ENCODE data around the gene SSH3.
A peak's percentile ranks its signal among the peaks of the same experiment; 100 is the strongest.

Gene SSH3

GRCh38 chr11:67351275-67352005, 48.1 kb downstream of the SSH3 start:
- Histone ChIP-seq H3K4me1 (ENCODE audit: insufficient read depth, low read length) (peaks cover 23% of the 10 kb centered on the region), H3K36me3 (ENCODE audit: insufficient read depth, low read length) (no peaks in the 10 kb centered on the region), H3K27me3 (ENCODE audit: insufficient read depth, low read length) (no peaks in the 10 kb centered on the region), H3K9me3 (ENCODE audit: low read length) (no peaks in the 10 kb centered on the region), H3K4me3 (ENCODE audit: low read length) (no peak overlapping the region), H2AFZ (ENCODE audit: low read depth, low read length) (no peak overlapping the region)

- no peaks in the 10 kb centered on the region for H3K36me3 ChIP-seq (ENCODE audit: insufficient read depth, low read length)
- peaks cover 29% of the 10 kb centered on the region for H3K4me1 ChIP-seq (ENCODE audit: insufficient read depth, low read length)
- peak overlapping the region; percentile 72 for H2AFZ ChIP-seq (ENCODE audit: low read depth, low read length)
- H3K9me3 ChIP-seq (ENCODE audit: low read length) = no peaks in the 10 kb centered on the region
- H3K4me3 ChIP-seq (ENCODE audit: low read length) = peak overlapping the region; percentile 61
- no peaks in the 10 kb centered on the region for H3K27me3 ChIP-seq (ENCODE audit: insufficient read depth, low read length)
These were observed 49.4 kb downstream of the SSH3 start for GRCh38 chr11:67352546-67353316.

GRCh38 chr11:67353317-67354074, 50.2 kb downstream of the SSH3 start, which contains the start of gene POLD4:
Gene POLD4 (minus strand): TSS chr11:67353546. CDS start chr11:67353399, 147 bp downstream.
- Histone ChIP-seq H3K4me1 (ENCODE audit: insufficient read depth, low read length) (peaks cover 29% of the 10 kb centered on the region), H3K9me3 (ENCODE audit: low read length) (no peaks in the 10 kb centered on the region), H3K27me3 (ENCODE audit: insufficient read depth, low read length) (no peaks in the 10 kb centered on the region), H2AFZ (ENCODE audit: low read depth, low read length) (peak within 1 kb of the TSS; percentile 72), H3K36me3 (ENCODE audit: insufficient read depth, low read length) (no peaks in the 10 kb centered on the region), H3K4me3 (ENCODE audit: low read length) (peak within 1 kb of the TSS; percentile 61)

GRCh38 chr11:67354075-67355022, 51.0 kb downstream of the SSH3 start:
- H2AFZ ChIP-seq (ENCODE audit: low read depth, low read length) = peak overlapping the region; percentile 72
- H3K27me3 ChIP-seq (ENCODE audit: insufficient read depth, low read length) = no peaks in the 10 kb centered on the region
- no peaks in the 10 kb centered on the region for H3K36me3 ChIP-seq (ENCODE audit: insufficient read depth, low read length)
- no peaks in the 10 kb centered on the region for H3K9me3 ChIP-seq (ENCODE audit: low read length)
- H3K4me3 ChIP-seq (ENCODE audit: low read length) = peak overlapping the region; percentile 61
- peaks cover 29% of the 10 kb centered on the region for H3K4me1 ChIP-seq (ENCODE audit: insufficient read depth, low read length)

- peaks cover 29% of the 10 kb centered on the region for H3K4me1 ChIP-seq (ENCODE audit: insufficient read depth, low read length)
- H3K27me3 ChIP-seq (ENCODE audit: insufficient read depth, low read length) = no peaks in the 10 kb centered on the region
- no peak overlapping the region for H3K4me3 ChIP-seq (ENCODE audit: low read length)
- H3K36me3 ChIP-seq (ENCODE audit: insufficient read depth, low read length) = no peaks in the 10 kb centered on the region
- no peaks in the 10 kb centered on the region for H3K9me3 ChIP-seq (ENCODE audit: low read length)
- H2AFZ ChIP-seq (ENCODE audit: low read depth, low read length) = no peak overlapping the region
These were observed 51.9 kb downstream of the SSH3 start for GRCh38 chr11:67355023-67355793.

- Histone ChIP-seq H3K36me3 (ENCODE audit: insufficient read depth, low read length) (no peaks in the 10 kb centered on the region), H3K4me1 (ENCODE audit: insufficient read depth, low read length) (peaks cover 29% of the 10 kb centered on the region), H3K9me3 (ENCODE audit: low read length) (no peaks in the 10 kb centered on the region), H2AFZ (ENCODE audit: low read depth, low read length) (no peak overlapping the region), H3K4me3 (ENCODE audit: low read length) (no peak overlapping the region), H3K27me3 (ENCODE audit: insufficient read depth, low read length) (no peaks in the 10 kb centered on the region)
These were observed 52.6 kb downstream of the SSH3 start for GRCh38 chr11:67355794-67356386.

- H3K4me3 ChIP-seq (ENCODE audit: low read length) = no peak overlapping the region
- no peaks in the 10 kb centered on the region for H3K27me3 ChIP-seq (ENCODE audit: insufficient read depth, low read length)
- no peaks in the 10 kb centered on the region for H3K9me3 ChIP-seq (ENCODE audit: low read length)
- H3K36me3 ChIP-seq (ENCODE audit: insufficient read depth, low read length) = no peaks in the 10 kb centered on the region
- H3K4me1 ChIP-seq (ENCODE audit: insufficient read depth, low read length) = peaks cover 27% of the 10 kb centered on the region
- H2AFZ ChIP-seq (ENCODE audit: low read depth, low read length) = no peak overlapping the region
These were observed 53.1 kb downstream of the SSH3 start for GRCh38 chr11:67356387-67356863.

GRCh38 chr11:67356864-67357561, 53.7 kb downstream of the SSH3 start:
- Histone ChIP-seq H3K4me1 (ENCODE audit: insufficient read depth, low read length) (peaks cover 26% of the 10 kb centered on the region), H2AFZ (ENCODE audit: low read depth, low read length) (no peak overlapping the region), H3K9me3 (ENCODE audit: low read length) (no peaks in the 10 kb centered on the region), H3K27me3 (ENCODE audit: insufficient read depth, low read length) (no peaks in the 10 kb centered on the region), H3K4me3 (ENCODE audit: low read length) (no peak overlapping the region), H3K36me3 (ENCODE audit: insufficient read depth, low read length) (no peaks in the 10 kb centered on the region)

GRCh38 chr11:67357831-67358670, 54.7 kb downstream of the SSH3 start:
- no peak overlapping the region for H3K4me3 ChIP-seq (ENCODE audit: low read length)
- no peak overlapping the region for H2AFZ ChIP-seq (ENCODE audit: low read depth, low read length)
- H3K9me3 ChIP-seq (ENCODE audit: low read length) = no peaks in the 10 kb centered on the region
- no peaks in the 10 kb centered on the region for H3K36me3 ChIP-seq (ENCODE audit: insufficient read depth, low read length)
- peaks cover 19% of the 10 kb centered on the region for H3K4me1 ChIP-seq (ENCODE audit: insufficient read depth, low read length)
- H3K27me3 ChIP-seq (ENCODE audit: insufficient read depth, low read length) = no peaks in the 10 kb centered on the region
